Hypothalamus (tissue), 51 donors: ENCODE results near the gene ACAP3.
"Not testable (repeated sequence)": the region's sequence is repeated elsewhere in the genome, so short reads cannot be mapped to it uniquely, and the experiment has no call there.

Experiments
- DNase-seq, 51 donors: peaks; one replicate each; lab custom pipeline; 2025; lab: John Stamatoyannopoulos, UW

The ACAP3 gene

GRCh38 chr1:1318131-1318652 is 10.5 kb upstream of the ACAP3 start:
- DNase-seq: peak in 8 of 51 donors; percentile 17 to 61 (median 32)

GRCh38 chr1:1317420-1317819 is 9.7 kb upstream of the ACAP3 start:
- no peak for DNase-seq

GRCh38 chr1:1316199-1316598 is 8.5 kb upstream of the ACAP3 start:
- not testable (repeated sequence) for DNase-seq

GRCh38 chr1:1315435-1315954 is 7.8 kb upstream of the ACAP3 start:
- no peak for DNase-seq

GRCh38 chr1:1314678-1315335 is 7.1 kb upstream of the ACAP3 start:
- no peak for DNase-seq

GRCh38 chr1:1314237-1314586 is 6.5 kb upstream of the ACAP3 start:
- DNase-seq: no peak

GRCh38 chr1:1313500-1314236 is 5.9 kb upstream of the ACAP3 start:
- DNase-seq: no peak

GRCh38 chr1:1312450-1313314 is 5.0 kb upstream of the ACAP3 start:
- DNase-seq: no peak

- no peak for DNase-seq
Observed at GRCh38 chr1:1311107-1312104, 3.7 kb upstream of the ACAP3 start.

- DNase-seq: no peak
Observed at GRCh38 chr1:1310476-1311053, 2.8 kb upstream of the ACAP3 start.

- DNase-seq: no peak
Observed at GRCh38 chr1:1310109-1310385, 2.3 kb upstream of the ACAP3 start.

- no peak for DNase-seq
Observed at GRCh38 chr1:1309251-1310108, 1.8 kb upstream of the ACAP3 start.

GRCh38 chr1:1308756-1309250 is 1.1 kb upstream of the ACAP3 start:
- peak in 2 of 51 donors; percentile 48 for DNase-seq

GRCh38 chr1:1307261-1307922 is 338 bp downstream of the ACAP3 start:
- peak in 6 of 51 donors; percentile 43 to 64 (median 52) for DNase-seq

GRCh38 chr1:1306661-1307260 is 969 bp downstream of the ACAP3 start:
- DNase-seq: peak in 1 of 51 donors; percentile 51

- DNase-seq: peak in 1 of 51 donors; percentile 20
Observed at GRCh38 chr1:1306070-1306660, 1.6 kb downstream of the ACAP3 start.
